ENCODE measurements around the gene FDXR. TPM values are rescaled to one million over a fixed set of nuclear protein-coding genes. Genes with fewer than 3 reads are reported as not detected.
"Not testable (repeated sequence)": the region's sequence is repeated elsewhere in the genome, so short reads cannot be mapped to it uniquely, and the experiment has no call there.

Gene FDXR, protein sequence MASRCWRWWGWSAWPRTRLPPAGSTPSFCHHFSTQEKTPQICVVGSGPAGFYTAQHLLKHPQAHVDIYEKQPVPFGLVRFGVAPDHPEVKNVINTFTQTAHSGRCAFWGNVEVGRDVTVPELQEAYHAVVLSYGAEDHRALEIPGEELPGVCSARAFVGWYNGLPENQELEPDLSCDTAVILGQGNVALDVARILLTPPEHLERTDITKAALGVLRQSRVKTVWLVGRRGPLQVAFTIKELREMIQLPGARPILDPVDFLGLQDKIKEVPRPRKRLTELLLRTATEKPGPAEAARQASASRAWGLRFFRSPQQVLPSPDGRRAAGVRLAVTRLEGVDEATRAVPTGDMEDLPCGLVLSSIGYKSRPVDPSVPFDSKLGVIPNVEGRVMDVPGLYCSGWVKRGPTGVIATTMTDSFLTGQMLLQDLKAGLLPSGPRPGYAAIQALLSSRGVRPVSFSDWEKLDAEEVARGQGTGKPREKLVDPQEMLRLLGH
- total RNA-seq = 10 to 100 TPM; 38.2 to 39.4 TPM

DNA sequence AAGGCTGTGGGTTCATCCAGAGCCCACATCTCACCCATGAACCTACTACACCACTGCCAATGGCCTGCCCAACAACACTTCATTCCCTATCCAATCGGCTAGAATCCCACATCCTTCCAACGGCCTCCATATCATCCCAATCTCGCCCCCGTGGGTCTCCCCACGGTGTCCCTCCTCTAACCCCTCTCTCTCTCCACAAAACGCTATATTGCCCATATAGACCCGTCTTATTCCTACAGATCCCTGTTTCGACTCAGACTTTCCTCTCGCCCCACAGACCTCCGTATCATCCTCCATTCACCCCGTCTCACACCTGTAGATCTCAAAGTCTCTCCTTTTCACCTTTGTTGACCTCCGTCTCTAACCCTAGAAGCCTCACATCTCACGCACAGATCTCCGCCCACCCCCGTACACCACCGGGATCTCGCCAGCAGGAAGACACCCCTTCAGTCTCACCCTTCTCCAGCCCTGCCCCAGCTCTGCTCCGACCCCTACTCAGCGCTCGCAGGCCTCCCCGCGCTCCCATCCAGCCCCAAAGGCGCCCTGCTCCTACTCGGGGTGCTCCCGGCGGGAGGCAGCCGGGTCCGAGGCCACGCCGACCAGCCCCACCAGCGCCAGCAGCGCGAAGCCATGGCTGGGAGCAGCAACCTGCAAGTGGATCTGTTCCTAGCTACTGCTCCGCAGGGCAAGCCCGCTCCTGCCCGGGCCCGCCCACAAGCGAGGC lies at the start of gene FDXR:
Gene FDXR (minus strand): TSS at position 682 of the 724 bp plus-strand sequence. CDS start 50 bp downstream, at position 632.
- no peaks in the 10 kb centered on the region for H3K27me3 Mint-ChIP-seq
- peaks cover 10% of the 10 kb centered on the region for H3K36me3 Mint-ChIP-seq
- CTCF ChIA-PET = interaction anchor here (0.8 to 20.3 kb wide), 13 partner anchors 7 to 215 kb away, joined by 3 to 262 read pairs (median 6); partner anchors contain the start of gene GRIN2C
- H3K4me1 Mint-ChIP-seq = peaks cover 36% of the 10 kb centered on the region
- ATAC-seq = no peak
- peak within 1 kb of the TSS; percentile 89 for H3K27ac Mint-ChIP-seq
- H3K9me3 Mint-ChIP-seq (ENCODE audit: low read depth) = no peaks in the 10 kb centered on the region
- H3K4me3 Mint-ChIP-seq = peak within 1 kb of the TSS; percentile 89
- DNase-seq = no peak

DNA sequence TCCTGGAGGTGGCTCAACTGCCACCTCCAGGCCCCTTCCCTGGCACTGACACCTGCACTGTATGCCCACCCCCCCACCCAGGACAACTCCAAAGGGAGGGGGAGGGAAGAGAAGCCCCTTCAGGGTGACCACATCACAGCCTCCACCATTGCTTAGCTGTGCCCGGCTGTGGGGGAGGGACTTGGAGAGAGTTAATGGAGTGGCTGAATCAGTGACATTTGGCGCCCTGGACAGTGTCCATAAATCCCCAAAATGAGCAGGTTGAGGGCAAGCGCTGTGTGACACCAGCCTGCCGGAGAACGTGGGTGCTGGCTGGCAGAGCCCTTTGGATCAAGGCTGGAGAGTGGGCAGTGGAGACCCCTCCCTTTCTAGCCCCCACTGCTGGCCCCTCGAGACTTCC lies 49.4 kb upstream of the FDXR start:
- no peaks in the 10 kb centered on the region for H3K36me3 Mint-ChIP-seq
- no peak overlapping the region for H3K27ac Mint-ChIP-seq
- H3K4me3 Mint-ChIP-seq = no peak overlapping the region
- CTCF ChIA-PET = interaction anchor here (8.2 kb wide), 1 partner anchor 37 kb away, joined by 116 read pairs; no protein-coding TSS in a partner anchor
- H3K9me3 Mint-ChIP-seq (ENCODE audit: low read depth) = no peaks in the 10 kb centered on the region
- peaks cover 77% of the 10 kb centered on the region for H3K27me3 Mint-ChIP-seq
- DNase-seq = no peak
- no peak for ATAC-seq
- peaks cover 6% of the 10 kb centered on the region for H3K4me1 Mint-ChIP-seq

DNA sequence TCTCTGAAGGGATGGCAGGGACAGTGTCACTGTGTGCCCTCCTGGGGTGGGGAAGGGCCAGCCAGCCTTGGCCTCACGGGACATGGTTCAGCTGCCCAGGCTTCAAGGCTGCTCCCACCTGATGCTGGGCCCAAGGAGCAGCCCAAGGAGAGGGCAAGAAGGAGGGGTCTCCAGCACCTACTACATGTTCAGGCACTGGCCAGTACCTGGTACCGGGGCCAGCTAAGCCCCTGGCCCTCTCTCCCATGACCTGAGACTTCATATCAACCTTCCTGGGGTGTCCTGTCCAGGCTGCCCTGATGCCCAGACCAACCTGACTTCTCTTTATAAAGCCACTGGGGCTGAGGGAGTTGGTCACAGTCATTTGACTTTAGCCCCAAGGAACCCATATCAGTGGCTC lies 49.0 kb upstream of the FDXR start:
- H3K27ac Mint-ChIP-seq = no peak overlapping the region
- DNase-seq = no peak
- no peak for ATAC-seq
- no peaks in the 10 kb centered on the region for H3K36me3 Mint-ChIP-seq
- peaks cover 6% of the 10 kb centered on the region for H3K4me1 Mint-ChIP-seq
- CTCF ChIA-PET = interaction anchor here (0.9 to 8.2 kb wide), 2 partner anchors 38 to 734 kb away, joined by 3 to 116 read pairs; no protein-coding TSS in a partner anchor
- H3K9me3 Mint-ChIP-seq (ENCODE audit: low read depth) = no peaks in the 10 kb centered on the region
- no peak overlapping the region for H3K4me3 Mint-ChIP-seq
- H3K27me3 Mint-ChIP-seq = peaks cover 73% of the 10 kb centered on the region

DNA sequence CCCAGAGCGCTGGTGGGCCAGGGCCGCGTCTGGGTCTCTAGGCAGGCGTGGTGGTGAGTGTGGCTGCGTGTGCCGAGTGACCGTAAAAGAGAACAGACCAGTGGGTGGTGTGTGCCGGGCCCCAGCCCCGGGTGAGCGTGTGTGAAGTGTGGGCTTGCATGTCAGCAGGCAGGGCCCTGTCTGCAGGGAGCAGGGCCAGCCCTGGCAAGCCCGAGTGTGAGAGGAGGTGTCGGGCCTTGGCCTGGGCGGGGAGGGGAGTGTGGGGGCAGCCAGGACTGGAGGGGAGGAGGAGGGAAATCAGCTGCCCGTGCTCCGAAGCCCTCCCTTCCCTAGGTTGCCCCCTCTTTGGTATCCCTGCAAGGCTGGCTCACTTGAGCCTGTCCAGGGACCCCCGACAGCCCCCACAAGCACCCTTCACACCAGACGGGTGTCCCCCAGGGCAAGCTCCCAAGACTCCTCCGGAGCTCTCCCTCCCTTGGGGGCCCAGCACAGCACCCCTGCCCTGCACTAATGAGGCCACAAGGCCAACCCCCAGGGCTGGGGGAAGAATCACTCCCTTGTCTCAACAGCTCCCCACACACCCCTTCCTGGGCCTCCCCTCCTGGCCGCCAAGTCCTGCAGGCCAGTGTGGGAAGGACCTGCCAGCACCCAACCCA lies 48.4 kb upstream of the FDXR start:
- Mint-ChIP-seq H3K27me3 (peaks cover 67% of the 10 kb centered on the region), H3K4me3 (no peak overlapping the region), H3K4me1 (peaks cover 6% of the 10 kb centered on the region), H3K27ac (no peak overlapping the region), H3K9me3 (ENCODE audit: low read depth) (no peaks in the 10 kb centered on the region), H3K36me3 (no peaks in the 10 kb centered on the region)
- ATAC-seq (no peak), DNase-seq (no peak)
- CTCF ChIA-PET = interaction anchor here (0.9 to 8.2 kb wide), 3 partner anchors 38 to 735 kb away, joined by 3 to 116 read pairs (median 3); no protein-coding TSS in a partner anchor

DNA sequence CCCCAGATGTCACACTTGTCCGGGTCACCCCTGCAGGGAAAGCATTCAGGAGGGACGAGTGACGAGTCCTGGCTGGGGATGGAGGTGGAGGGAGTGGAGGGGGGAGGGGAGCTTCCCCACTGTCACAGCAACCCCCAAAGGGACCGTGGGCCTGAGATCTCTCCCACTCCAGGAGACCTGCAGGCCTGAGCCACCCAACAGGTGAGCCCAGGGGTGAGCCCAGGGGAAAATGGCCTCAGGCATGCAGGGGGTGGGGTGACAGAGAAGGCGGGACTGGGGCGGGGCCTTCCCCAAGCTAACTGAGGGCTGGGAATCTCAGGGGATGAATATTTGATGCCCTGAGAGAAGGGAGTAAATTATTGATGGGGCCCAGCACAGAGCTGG lies 47.8 kb upstream of the FDXR start:
- no peak overlapping the region for H3K4me3 Mint-ChIP-seq
- H3K27me3 Mint-ChIP-seq = peaks cover 62% of the 10 kb centered on the region
- no peak for DNase-seq
- no peaks in the 10 kb centered on the region for H3K36me3 Mint-ChIP-seq
- H3K4me1 Mint-ChIP-seq = peaks cover 6% of the 10 kb centered on the region
- CTCF ChIA-PET = interaction anchor here (1.0 to 8.2 kb wide), 2 partner anchors 39 to 114 kb away, joined by 3 to 116 read pairs; no protein-coding TSS in a partner anchor
- no peak overlapping the region for H3K27ac Mint-ChIP-seq
- no peaks in the 10 kb centered on the region for H3K9me3 Mint-ChIP-seq (ENCODE audit: low read depth)
- ATAC-seq = no peak

DNA sequence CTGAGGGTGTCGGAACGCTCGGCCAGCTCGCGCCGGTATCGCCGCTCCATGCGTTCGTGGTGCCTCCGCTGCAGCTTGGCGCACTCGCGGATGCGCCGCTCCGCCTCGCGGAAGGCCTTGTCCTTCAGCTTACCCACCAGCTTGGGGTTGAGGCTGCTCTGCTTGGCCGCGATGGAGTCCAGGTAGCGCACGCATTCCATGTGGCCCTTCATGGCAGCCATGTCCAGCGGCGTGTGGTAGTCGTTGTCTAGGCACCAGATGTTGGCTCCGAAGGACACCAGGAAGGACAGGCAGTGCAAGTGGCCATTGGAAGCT lies 47.5 kb upstream of the FDXR start:
- H3K9me3 Mint-ChIP-seq (ENCODE audit: low read depth) = no peaks in the 10 kb centered on the region
- H3K27me3 Mint-ChIP-seq = peaks cover 58% of the 10 kb centered on the region
- ATAC-seq (no peak), DNase-seq (no peak)
- H3K36me3 Mint-ChIP-seq = no peaks in the 10 kb centered on the region
- H3K27ac Mint-ChIP-seq = no peak overlapping the region
- CTCF ChIA-PET = interaction anchor here (8.2 kb wide), 1 partner anchor 39 kb away, joined by 116 read pairs; no protein-coding TSS in a partner anchor
- H3K4me3 Mint-ChIP-seq = no peak overlapping the region
- H3K4me1 Mint-ChIP-seq = peaks cover 6% of the 10 kb centered on the region

DNA sequence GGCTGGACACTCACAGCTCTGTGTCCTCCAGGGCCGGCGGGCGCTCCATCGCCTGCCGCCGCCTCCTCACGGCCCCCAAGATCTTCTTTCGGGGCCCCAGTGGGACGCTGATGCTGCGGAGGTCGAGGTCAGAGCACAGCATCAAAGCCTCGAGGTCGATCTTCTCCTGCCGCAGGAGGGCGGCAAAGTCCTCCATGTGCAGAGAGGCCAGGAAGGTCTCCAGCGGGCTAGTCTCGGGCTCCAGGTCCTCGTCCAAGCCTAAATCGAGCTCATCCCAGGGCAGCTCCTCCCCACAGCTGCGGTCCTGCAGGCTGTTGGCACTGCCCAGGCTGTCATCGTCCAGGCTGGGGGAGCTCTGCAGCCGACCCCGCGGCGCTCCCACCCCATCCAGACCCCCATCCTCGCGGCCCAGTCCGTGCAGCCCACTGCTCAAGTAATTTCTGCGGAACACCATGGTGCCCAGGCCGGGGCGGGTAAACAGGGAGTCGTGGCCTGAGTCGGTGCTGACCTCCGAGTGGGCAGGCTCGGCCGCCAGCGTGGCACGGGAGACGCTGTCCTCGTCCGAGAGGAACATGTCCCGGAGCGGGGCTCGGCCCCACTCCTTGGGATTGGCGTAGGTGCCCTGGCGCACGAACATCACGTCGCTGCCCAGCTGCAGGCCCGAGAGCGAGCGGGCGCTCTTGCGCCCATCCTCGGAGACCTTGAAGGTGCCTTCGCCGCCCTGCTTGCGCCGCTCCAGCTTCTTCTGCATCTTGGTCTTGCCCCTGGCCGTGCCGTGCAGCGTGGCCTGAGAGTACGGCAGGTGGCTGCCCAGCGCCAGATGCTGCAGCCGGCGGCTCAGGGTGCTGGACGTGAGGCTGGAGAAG lies 46.9 kb upstream of the FDXR start:
- H3K9me3 Mint-ChIP-seq (ENCODE audit: low read depth) = no peaks in the 10 kb centered on the region
- H3K27me3 Mint-ChIP-seq = peaks cover 52% of the 10 kb centered on the region
- no peak for ATAC-seq
- no peak for DNase-seq
- CTCF ChIA-PET = interaction anchor here (0.6 to 8.2 kb wide), 4 partner anchors 18 to 54 kb away, joined by 3 to 116 read pairs (median 4); no protein-coding TSS in a partner anchor
- peaks cover 6% of the 10 kb centered on the region for H3K4me1 Mint-ChIP-seq
- no peak overlapping the region for H3K4me3 Mint-ChIP-seq
- H3K36me3 Mint-ChIP-seq = no peaks in the 10 kb centered on the region
- no peak overlapping the region for H3K27ac Mint-ChIP-seq

DNA sequence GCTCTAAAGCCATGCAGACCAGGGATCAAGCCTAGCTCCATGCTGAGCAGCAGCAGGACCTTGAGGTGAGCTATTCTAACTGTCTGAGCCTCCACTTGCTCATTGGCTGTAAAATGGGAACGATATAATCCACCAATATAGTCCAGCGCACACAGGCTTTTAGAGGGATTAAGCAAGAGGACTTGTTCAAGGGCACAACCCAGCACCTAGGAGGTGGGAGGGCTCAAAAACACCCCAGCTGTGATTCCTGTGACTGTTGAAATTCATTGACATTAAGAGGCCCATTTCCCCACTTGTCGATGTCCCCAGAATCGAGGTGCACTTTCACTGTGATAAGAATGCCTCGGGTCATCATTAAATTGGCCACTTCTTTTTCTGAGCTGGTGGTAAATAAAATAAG lies 46.1 kb upstream of the FDXR start:
- no peak overlapping the region for H3K27ac Mint-ChIP-seq
- no peak for ATAC-seq
- H3K36me3 Mint-ChIP-seq = no peaks in the 10 kb centered on the region
- DNase-seq = no peak
- H3K9me3 Mint-ChIP-seq (ENCODE audit: low read depth) = no peaks in the 10 kb centered on the region
- no peak overlapping the region for H3K4me3 Mint-ChIP-seq
- H3K27me3 Mint-ChIP-seq = peaks cover 46% of the 10 kb centered on the region
- CTCF ChIA-PET = interaction anchor here (1.0 to 8.2 kb wide), 3 partner anchors 17 to 53 kb away, joined by 3 to 116 read pairs (median 4); no protein-coding TSS in a partner anchor
- H3K4me1 Mint-ChIP-seq = peaks cover 6% of the 10 kb centered on the region

DNA sequence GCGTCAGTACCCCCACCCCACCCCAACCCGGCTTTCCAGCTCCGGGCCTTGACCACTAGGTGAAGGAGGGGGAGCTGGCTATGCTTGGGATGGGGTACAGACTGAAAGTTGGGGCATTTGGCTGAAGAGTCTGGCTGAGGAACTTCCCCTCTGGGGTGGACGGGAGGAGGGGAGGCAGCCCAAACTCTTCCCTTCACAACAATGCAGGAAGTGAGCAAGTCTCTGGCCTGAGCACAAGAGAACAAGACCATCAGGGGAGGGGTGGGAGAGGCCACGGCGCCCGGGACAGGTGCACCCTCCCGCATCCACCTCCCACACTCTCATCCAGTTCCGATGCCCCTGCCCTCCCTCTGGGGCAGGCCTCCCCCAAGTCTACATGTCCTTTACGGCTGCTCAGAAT lies 44.6 kb upstream of the FDXR start:
- H3K4me3 Mint-ChIP-seq = no peak overlapping the region
- H3K36me3 Mint-ChIP-seq = no peaks in the 10 kb centered on the region
- no peak for ATAC-seq
- DNase-seq = no peak
- no peaks in the 10 kb centered on the region for H3K9me3 Mint-ChIP-seq (ENCODE audit: low read depth)
- H3K27me3 Mint-ChIP-seq = peaks cover 33% of the 10 kb centered on the region
- CTCF ChIA-PET = interaction anchor here (1.1 kb wide), 1 partner anchor 126 kb away, joined by 6 read pairs; no protein-coding TSS in a partner anchor
- H3K4me1 Mint-ChIP-seq = no peaks in the 10 kb centered on the region
- H3K27ac Mint-ChIP-seq = no peak overlapping the region

DNA sequence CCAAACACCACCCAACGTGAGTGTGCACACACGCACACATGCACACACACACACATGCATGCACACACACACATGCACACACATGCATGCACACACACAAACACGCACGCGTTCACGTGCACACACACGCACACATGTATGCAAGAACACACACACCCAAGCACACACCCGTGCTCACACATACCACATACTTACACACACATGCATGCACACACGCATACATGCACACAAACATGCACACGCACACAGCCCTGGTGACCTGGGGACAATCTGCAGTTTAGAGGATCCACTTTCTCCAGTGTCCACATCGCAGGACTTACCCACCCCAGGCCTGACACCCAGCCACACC lies 44.0 kb upstream of the FDXR start:
- Mint-ChIP-seq H3K27ac (no peak overlapping the region), H3K9me3 (ENCODE audit: low read depth) (no peaks in the 10 kb centered on the region), H3K4me3 (no peak overlapping the region), H3K27me3 (peaks cover 29% of the 10 kb centered on the region), H3K36me3 (no peaks in the 10 kb centered on the region), H3K4me1 (no peaks in the 10 kb centered on the region)
- DNase-seq (no peak), ATAC-seq (no peak)
- CTCF ChIA-PET = interaction anchor here (0.8 to 1.1 kb wide), 2 partner anchors 11 to 126 kb away, joined by 3 to 6 read pairs; no protein-coding TSS in a partner anchor

DNA sequence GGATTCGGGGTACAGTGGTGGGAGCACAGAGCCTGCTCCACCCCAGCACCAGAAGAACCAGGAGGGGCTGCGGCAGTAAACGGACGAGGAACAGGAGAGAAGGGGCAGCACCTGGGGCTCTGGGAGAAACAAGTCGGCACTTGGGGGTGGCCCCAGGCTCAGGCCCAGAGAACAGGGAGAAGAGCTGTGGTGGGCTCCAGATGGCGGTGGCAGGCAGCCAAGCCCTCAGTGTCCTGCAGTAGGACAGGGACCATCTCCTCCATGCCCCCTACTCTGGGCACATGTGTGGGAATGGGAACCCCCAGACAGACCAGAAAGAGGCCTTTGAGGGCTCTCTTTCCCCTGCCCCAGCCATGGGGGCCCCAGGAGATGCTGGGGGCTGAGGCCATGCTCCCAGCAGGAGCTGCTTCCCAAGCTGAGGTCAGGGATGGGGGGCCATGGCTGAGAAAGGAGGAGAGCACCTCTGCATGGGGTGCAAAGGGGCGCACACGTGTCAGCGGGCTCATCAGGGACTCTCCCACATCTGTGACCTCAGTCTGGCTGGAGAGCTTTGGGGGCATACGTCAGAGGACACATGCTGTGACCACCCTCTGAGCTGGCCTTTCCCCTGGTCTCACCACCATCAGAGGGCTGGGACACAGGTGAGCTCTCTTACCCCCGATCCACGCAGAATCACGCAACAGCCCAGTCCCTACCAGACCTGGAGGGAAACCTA lies 43.5 kb upstream of the FDXR start:
- H3K27ac Mint-ChIP-seq = no peak overlapping the region
- no peak overlapping the region for H3K4me3 Mint-ChIP-seq
- no peaks in the 10 kb centered on the region for H3K4me1 Mint-ChIP-seq
- no peaks in the 10 kb centered on the region for H3K36me3 Mint-ChIP-seq
- no peak for ATAC-seq
- peaks cover 23% of the 10 kb centered on the region for H3K27me3 Mint-ChIP-seq
- CTCF ChIA-PET = interaction anchor here (0.8 to 1.1 kb wide), 2 partner anchors 10 to 125 kb away, joined by 3 to 6 read pairs; no protein-coding TSS in a partner anchor
- H3K9me3 Mint-ChIP-seq (ENCODE audit: low read depth) = no peaks in the 10 kb centered on the region
- no peak for DNase-seq

DNA sequence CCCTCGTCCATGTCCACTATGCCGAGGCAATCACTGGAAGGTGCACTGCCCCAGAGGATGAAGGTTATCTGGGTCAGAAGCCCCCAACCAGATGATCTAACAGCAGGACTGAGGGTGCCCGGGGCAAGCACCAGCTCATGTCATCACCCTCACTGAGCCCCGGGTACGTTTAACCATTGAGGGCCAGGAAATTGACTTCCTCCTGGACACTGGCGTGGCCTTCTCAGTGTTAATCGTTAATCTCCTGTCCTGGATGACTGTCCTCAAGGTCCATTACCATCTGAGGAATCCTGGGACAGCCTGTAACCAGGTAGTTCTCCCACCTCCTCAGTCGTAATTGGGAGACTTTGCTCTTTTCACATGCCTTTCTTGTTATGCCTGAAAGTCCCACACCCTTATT lies 38.6 kb upstream of the FDXR start:
- H3K4me1 Mint-ChIP-seq; CTCF ChIA-PET; H3K36me3 Mint-ChIP-seq; H3K9me3 Mint-ChIP-seq (ENCODE audit: low read depth); H3K4me3 Mint-ChIP-seq; H3K27ac Mint-ChIP-seq; H3K27me3 Mint-ChIP-seq; DNase-seq; ATAC-seq: not testable (repeated sequence)
